ENCODE data around the gene CFAP300. TPM values are rescaled to one million over a fixed set of nuclear protein-coding genes. Genes with fewer than 3 reads are reported as not detected.

The CFAP300 gene
- total and polyA plus RNA-seq, 2 of the 8 experiments (the other 6 are each of a cell fraction or from before 2014, with no cell fraction given), result 2.1 to 2.8 TPM

GRCh38 chr11:102118937-102119336, 71.7 kb downstream of the CFAP300 start (continued):
- TF ChIP-seq CHD7 (IDR thresholded peaks at IDR 0.05; ENCODE audit: insufficient replicate concordance, low read length) (no peak), RAD21 (IDR thresholded peaks at IDR 0.05 in 1 of 2, conservative IDR thresholded peaks at IDR 0.05 in 1 of 2; ENCODE audit: low read depth in 2 of 2, low read length in 2 of 2) (peak in 1 of 2 experiments; percentile 7; a peak in 1 of 4 replicates), EGR1 (IDR thresholded peaks at IDR 0.05; ENCODE audit: borderline replicate concordance, low read depth, low read length) (no peak), POU5F1 (IDR thresholded peaks at IDR 0.05; ENCODE audit: low read depth, low read length) (0 out of 2 replicates have a peak, but pooled peaks have one; percentile 13), HDAC2 (IDR thresholded peaks at IDR 0.05; ENCODE audit: borderline replicate concordance in 1 of 2, low read depth in 2 of 2, low read length in 2 of 2) (0 out of 4 replicates have a peak, but pooled peaks of 1 of the 2 experiments have one; percentile 63)

Measured in H1 (cell line).